Regular cardiac myocyte (primary cell): ENCODE measurements around the gene KCTD12. TPM values are rescaled to one million over a fixed set of nuclear protein-coding genes. Genes with fewer than 3 reads are reported as not detected.

Experiments
- total RNA-seq: library from RNA; depleted of rRNA; stranded (reverse); fragments of >200 nt; gene quantifications from 2 replicates; pipeline ENCODE4 v1.2.3, GENCODE V29; 2014

Gene KCTD12
- total RNA-seq, result 34.1 and 42.6 TPM in 2 replicates

DNA sequence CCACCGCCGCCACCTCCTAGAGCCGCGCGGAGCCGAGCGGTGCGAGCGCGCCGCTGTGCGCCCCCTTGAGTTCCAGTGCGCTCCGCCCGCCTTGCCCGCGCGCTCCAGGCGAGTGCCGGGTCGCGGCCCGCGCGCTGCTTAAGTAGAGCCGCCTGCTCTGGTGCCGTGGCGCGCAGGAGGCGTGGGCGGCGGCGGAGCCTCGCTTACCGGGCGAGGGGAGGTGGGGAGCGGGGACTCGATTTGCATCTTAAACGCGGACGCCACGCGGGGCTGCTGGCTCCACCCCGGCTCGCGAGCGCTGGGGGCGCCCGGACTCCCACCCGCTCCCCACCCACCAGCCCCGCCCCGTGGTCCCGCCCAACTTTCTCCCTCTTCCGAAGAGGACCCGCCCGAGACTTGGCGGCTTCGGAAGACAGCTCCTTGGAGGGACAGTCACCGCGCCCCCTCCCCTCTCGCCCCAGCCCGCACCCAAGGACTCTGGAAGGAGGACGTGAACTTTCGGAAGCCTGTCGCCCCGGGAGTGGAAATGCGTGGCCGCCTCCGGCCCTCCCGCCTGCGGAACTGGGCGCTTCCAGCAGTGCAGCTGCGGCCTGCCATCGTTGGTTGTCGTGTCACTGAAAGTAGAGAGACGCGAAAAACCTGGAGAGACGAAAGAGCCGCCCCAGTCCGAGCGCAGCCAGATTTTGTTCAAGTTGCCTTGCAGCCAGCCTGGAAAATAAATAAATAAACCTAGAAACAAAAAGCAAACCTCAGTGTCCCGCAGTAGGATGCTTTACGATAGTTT, at the start of gene KCTD12:
KCTD12 (minus strand) TSS at position 114 of the 784 bp plus-strand sequence. CDS start 257 bp downstream, outside the sequence.

Other genes with a start within 250 kb of the KCTD12 start
- gene ACOD1, start 62.1 kb upstream of the KCTD12 start, total RNA-seq, result not detected in 2 replicates
- 17.6 and 42.6 TPM in 2 replicates for gene CLN5, start 105.7 kb upstream of the KCTD12 start, total RNA-seq
- gene FBXL3, start 140.8 kb upstream of the KCTD12 start, total RNA-seq, result 48.9 and 58.3 TPM in 2 replicates